Keratinocyte (primary cell): ENCODE measurements around the gene REPIN1. TPM values are rescaled to one million over a fixed set of nuclear protein-coding genes. Genes with fewer than 3 reads are reported as not detected.

Experiments
- DNase-seq: peaks from one replicate; pipeline ENCODE4 v3.0.0-alpha.2; 2011; ENCODE audit warnings: low read depth, missing footprints, low spot score
- FAIRE-seq: peaks from 2 replicates; lab custom pipeline; 2011; peaks lifted over from hg19 to GRCh38; lab: Jason Lieb, UNC
- H2AFZ ChIP-seq: 2 replicates; pipeline ENCODE4 v1.6.0; 2012; ENCODE audit warnings: low read length, control low read depth, inconsistent platforms; ENCODE audit not compliant: control insufficient read depth
- H3K27ac ChIP-seq: 2 replicates; pipeline ENCODE4 v1.5.1; 2011; ENCODE audit warnings: low read length; ENCODE audit not compliant: control insufficient read depth, insufficient read depth
- H3K27me3 ChIP-seq: 3 replicates; pipeline ENCODE4 v1.6.0; 2011; ENCODE audit warnings: low read length; ENCODE audit not compliant: control insufficient read depth, insufficient read depth; ENCODE audit errors: extremely low read depth
- H3K36me3 ChIP-seq, 2 experiments: 2 replicates in 1 of 2; 3 replicates in 1 of 2; pipeline ENCODE4 v1.5.1; 2011; ENCODE audit warnings: low read length in 2 of 2, mild to moderate bottlenecking in 1 of 2; ENCODE audit not compliant: control insufficient read depth in 2 of 2, insufficient read depth in 2 of 2; ENCODE audit errors: extremely low read depth in 1 of 2
- H3K4me1 ChIP-seq: 3 replicates; pipeline ENCODE4 v1.5.1; 2011; ENCODE audit warnings: low read length; ENCODE audit not compliant: control insufficient read depth, insufficient read depth; ENCODE audit errors: extremely low read depth
- H3K4me2 ChIP-seq: 3 replicates; pipeline ENCODE4 v1.6.0; 2011; ENCODE audit warnings: low read depth, low read length; ENCODE audit not compliant: control insufficient read depth, insufficient read depth; ENCODE audit errors: extremely low read depth
- H3K4me3 ChIP-seq, 3 experiments: fragments of 200-600 bp in 1 of 3; sonication (generic) in 1 of 3; 2 replicates in 2 of 3; 3 replicates in 1 of 3; pipeline ENCODE4 v1.5.1; 2011 to 2016; ENCODE audit warnings: low read length in 3 of 3, mild to moderate bottlenecking in 3 of 3, control low read depth in 2 of 3, inconsistent platforms in 1 of 3, low read depth in 1 of 3, mixed read lengths in 1 of 3, mixed run types in 1 of 3, moderate library complexity in 1 of 3; ENCODE audit not compliant: control insufficient read depth in 2 of 3, insufficient read depth in 2 of 3; ENCODE audit errors: extremely low read depth in 1 of 3
- H3K79me2 ChIP-seq: 2 replicates; pipeline ENCODE4 v1.6.0; 2012; ENCODE audit warnings: low read length; ENCODE audit not compliant: control insufficient read depth, insufficient read depth
- H3K9ac ChIP-seq: 3 replicates; pipeline ENCODE4 v1.6.0; 2011; ENCODE audit warnings: low read length; ENCODE audit not compliant: control insufficient read depth, insufficient read depth; ENCODE audit errors: extremely low read depth
- H3K9me1 ChIP-seq: 3 replicates; pipeline ENCODE4 v1.6.0; 2011; ENCODE audit warnings: low read length; ENCODE audit not compliant: control insufficient read depth, insufficient read depth; ENCODE audit errors: extremely low read depth
- H3K9me3 ChIP-seq: 2 replicates; pipeline ENCODE4 v1.5.1; 2012; ENCODE audit warnings: low read depth, low read length; ENCODE audit not compliant: control insufficient read depth
- H4K20me1 ChIP-seq: 3 replicates; pipeline ENCODE4 v1.6.0; 2011; ENCODE audit warnings: low read length; ENCODE audit not compliant: control insufficient read depth, insufficient read depth; ENCODE audit errors: extremely low read depth
- CTCF ChIP-seq, 3 experiments: IDR thresholded peaks in 1 of 3; conservative IDR thresholded peaks in 1 of 3; optimal IDR thresholded peaks in 1 of 3; 2 replicates in 2 of 3; 3 replicates in 1 of 3; pipeline versions ENCODE3 to v1.5.1; 2011; ENCODE audit warnings: low read length in 3 of 3, mild to moderate bottlenecking in 3 of 3, moderate library complexity in 2 of 3, control low read depth in 1 of 3, inconsistent platforms in 1 of 3; ENCODE audit not compliant: insufficient read depth in 2 of 3; ENCODE audit errors: extremely low read depth in 1 of 3
- EZH2 ChIP-seq: IDR thresholded peaks from one replicate; pipeline ENCODE4 v1.6.1; 2012; ENCODE audit warnings: inconsistent platforms, mild to moderate bottlenecking, low read length, moderate library complexity
- dilution Hi-C: fragments of 300-500 bp; cut with MboI; formaldehyde crosslinking; loops from one replicate; pipeline ENCODE4 v1.7.0; 2020; ENCODE audit warnings: low sequenced_read_pairs; ENCODE audit not compliant: extremely low pct_ligation_motif_present
- polyA plus RNA-seq, 5 experiments: library from polyadenylated mRNA; depleted of rRNA in 3 of 5; stranded (reverse) in 3 of 5; stranded (forward) in 1 of 5; unstranded in 1 of 5; fragments of >200 nt; gene quantifications; 1 replicate in 1 of 5; 2 replicates in 3 of 5; 3 replicates in 1 of 5; pipeline versions ENCODE4 v1.2.1 to v1.2.3, GENCODE V29; 2011 to 2012; ENCODE audit warnings: missing spikeins in 2 of 5, low read depth in 1 of 5, low replicate concordance in 1 of 5

The REPIN1 gene
- polyA plus RNA-seq, 1 donor (not counting 4 experiments of a cell fraction or from before 2014, with no cell fraction given): 9.3 TPM

- dilution Hi-C loops: no loop called here
Measured at GRCh38 chr7:150376560-150376959, 7.9 kb downstream of the REPIN1 start.

GRCh38 chr7:150377196-150377595 lies 8.6 kb downstream of the REPIN1 start:
- Histone ChIP-seq H3K9me1 (no peaks in the 10 kb centered on the region), H3K4me2 (no peak overlapping the region), H3K36me3 (peaks cover 0 to 1% of the 10 kb centered on the region in 2 experiments), H2AFZ (no peak overlapping the region), H3K4me3 (no peak overlapping the region), H3K79me2 (no peaks in the 10 kb centered on the region), H3K9ac (no peak overlapping the region), H3K27ac (no peak overlapping the region), H3K4me1 (peaks cover 26% of the 10 kb centered on the region), H3K9me3 (no peaks in the 10 kb centered on the region), H3K27me3 (no peaks in the 10 kb centered on the region), H4K20me1 (peaks cover 3% of the 10 kb centered on the region)
- no peak for TF ChIP-seq EZH2
- TF ChIP-seq CTCF (optimal IDR thresholded peaks at IDR 0.05 in 1 of 3, IDR thresholded peaks at IDR 0.05 in 1 of 3, conservative IDR thresholded peaks at IDR 0.05 in 1 of 3; ENCODE audit: extremely low read depth in 1 of 3, insufficient read depth in 2 of 3, low read length in 3 of 3): no peak
- FAIRE-seq (no peak), DNase-seq (no peak)
- dilution Hi-C loops: no loop called here

More at GRCh38 chr7:150376560-150376959, 7.9 kb downstream of the REPIN1 start:
- no peak for DNase-seq
- Histone ChIP-seq H3K9me1 (no peaks in the 10 kb centered on the region), H3K9me3 (no peaks in the 10 kb centered on the region), H3K4me2 (no peak overlapping the region), H3K4me1 (peaks cover 26% of the 10 kb centered on the region), H3K36me3 (peaks cover 0 to 1% of the 10 kb centered on the region in 2 experiments), H3K27ac (no peak overlapping the region), H3K4me3 (no peak overlapping the region), H3K27me3 (no peaks in the 10 kb centered on the region), H3K9ac (no peak overlapping the region), H3K79me2 (no peaks in the 10 kb centered on the region), H4K20me1 (peaks cover 3% of the 10 kb centered on the region), H2AFZ (no peak overlapping the region)
- TF ChIP-seq CTCF (optimal IDR thresholded peaks at IDR 0.05 in 1 of 3, IDR thresholded peaks at IDR 0.05 in 1 of 3, conservative IDR thresholded peaks at IDR 0.05 in 1 of 3; ENCODE audit: extremely low read depth in 1 of 3, insufficient read depth in 2 of 3, low read length in 3 of 3) (no peak), EZH2 (no peak)
- FAIRE-seq: no peak
